Measurements from ENCODE around the gene ABLIM2. TPM values are rescaled to one million over a fixed set of nuclear protein-coding genes. Genes with fewer than 3 reads are reported as not detected.

Gene ABLIM2
- total RNA-seq, 1 experiment from 2014 or later = 6.1 TPM

GRCh38 chr4:8201321-8201781, 42.7 kb upstream of the ABLIM2 start:
- Histone ChIP-seq H3K4me2 (ENCODE audit: low read length) (no peak overlapping the region), H3K4me3 (replicated peaks in 1 of 2; ENCODE audit: low read depth in 1 of 2, low read length in 2 of 2) (no peak overlapping the region), H3K36me3 (ENCODE audit: control insufficient read depth in 1 of 2, insufficient read depth in 2 of 2, low read length in 2 of 2) (no peaks in the 10 kb centered on the region), H3K4me1 (ENCODE audit: control insufficient read depth in 1 of 2, insufficient read depth in 2 of 2, low read length in 2 of 2) (peaks cover 22 to 39% of the 10 kb centered on the region in 2 experiments), H3K9me2 (ENCODE audit: insufficient read depth) (no peaks in the 10 kb centered on the region), H3K27ac (ENCODE audit: low read depth, low read length) (no peak overlapping the region), H3K9ac (ENCODE audit: low read length) (no peak overlapping the region), H2AFZ (ENCODE audit: low read depth, low read length, poor library complexity, severe bottlenecking) (no peak overlapping the region), H3K27me3 (ENCODE audit: insufficient read depth, low read length) (no peaks in the 10 kb centered on the region), H4K20me1 (ENCODE audit: insufficient read depth) (no peaks in the 10 kb centered on the region), H3K9me3 (ENCODE audit: control insufficient read depth in 1 of 2, insufficient read depth in 1 of 2, low read depth in 1 of 2, low read length in 2 of 2) (no peaks in the 10 kb centered on the region), H3K79me2 (ENCODE audit: insufficient read depth, low read length) (no peaks in the 10 kb centered on the region)
- no peak for TF ChIP-seq SP1 (IDR thresholded peaks at IDR 0.05; ENCODE audit: low read depth)
- no peak for TF ChIP-seq ATF3 (IDR thresholded peaks at IDR 0.05)
- no peak for TF ChIP-seq RAD21 (IDR thresholded peaks at IDR 0.05; ENCODE audit: low read depth)
- no peak for TF ChIP-seq POLR2A (IDR thresholded peaks at IDR 0.05; ENCODE audit: borderline replicate concordance, extremely low read depth, insufficient read depth, insufficient read length)
- TF ChIP-seq ZNF274 (IDR thresholded peaks at IDR 0.05; ENCODE audit: low read depth, low read length) = no peak
- TF ChIP-seq CEBPB (IDR thresholded peaks at IDR 0.05; ENCODE audit: low read depth) = no peak
- no peak for TF ChIP-seq POLR2AphosphoS5 (IDR thresholded peaks at IDR 0.05; ENCODE audit: low read depth, low read length)
- TF ChIP-seq ZFX (IDR thresholded peaks at IDR 0.05) = no peak
- no peak for TF ChIP-seq ZBTB33 (IDR thresholded peaks at IDR 0.05; ENCODE audit: extremely low read depth, insufficient replicate concordance, low read length)
- no peak for TF ChIP-seq YY1 (IDR thresholded peaks at IDR 0.05; ENCODE audit: extremely low read depth, insufficient replicate concordance, low read depth, low read length)
- no peak for TF ChIP-seq TCF7L2 (IDR thresholded peaks at IDR 0.05; ENCODE audit: borderline replicate concordance, extremely low read depth, insufficient read depth, insufficient read length)
- no peak for TF ChIP-seq EGR1 (IDR thresholded peaks at IDR 0.05; ENCODE audit: low read depth)
- CTCF ChIA-PET = no interaction called here
- no peak for ATAC-seq
- intact Hi-C loops (cut with micrococcal nuclease) = no loop called here
- DNase-seq (ENCODE audit: low read depth, low spot score) = no peak
- BruUV-seq (replicated peaks) = no TSS peak
- RAD21 ChIA-PET (ENCODE audit: low non-redundant PET in 1 of 2, low total read pairs in 2 of 2, uncharacterized antibody in 2 of 2, unreplicated experiment in 2 of 2) = no interaction called here
- POLR2A ChIA-PET = no interaction called here
